PFSK-1 (cell line): ENCODE measurements around the gene BRINP2.

Experiments
- FOXP2 ChIP-seq: optimal IDR thresholded peaks from 2 replicates; pipeline ENCODE3; 2011; ENCODE audit warnings: borderline replicate concordance, control low read depth, inconsistent platforms; ENCODE audit not compliant: insufficient read depth; ENCODE audit errors: extremely low read length, extremely low read depth
- POLR2AphosphoS5 ChIP-seq: IDR thresholded peaks from 2 replicates; pipeline ENCODE4 v1.6.1; 2012; ENCODE audit warnings: low read depth, mild to moderate bottlenecking, control low read depth, low read length, moderate library complexity
- REST ChIP-seq, 2 experiments: IDR thresholded peaks; 2 replicates each; pipeline versions ENCODE4 v1.6.1 to v1.8.0; 2011 to 2012; ENCODE audit warnings: low read depth in 2 of 2, low read length in 2 of 2, control low read depth in 1 of 2, inconsistent platforms in 1 of 2, mild to moderate bottlenecking in 1 of 2, moderate library complexity in 1 of 2; ENCODE audit not compliant: insufficient read depth in 1 of 2
- SIN3A ChIP-seq: IDR thresholded peaks from 2 replicates; pipeline ENCODE4 v1.6.1; 2012; ENCODE audit warnings: mild to moderate bottlenecking, low read length, moderate library complexity, borderline replicate concordance; ENCODE audit not compliant: insufficient read depth
- TAF1 ChIP-seq: IDR thresholded peaks from 2 replicates; pipeline ENCODE4 v1.6.1; 2012; ENCODE audit warnings: low read length, control low read depth, borderline replicate concordance; ENCODE audit not compliant: insufficient read depth

Gene BRINP2

GRCh38 chr1:177246710-177247580 is 76.2 kb downstream of the BRINP2 start:
- TF ChIP-seq FOXP2 (no peak), POLR2AphosphoS5 (no peak)

- TF ChIP-seq REST (IDR thresholded peaks at IDR 0.05; ENCODE audit: insufficient read depth in 1 of 2, low read depth in 2 of 2, low read length in 2 of 2) (no peak), TAF1 (no peak), SIN3A (no peak), POLR2AphosphoS5 (no peak), FOXP2 (no peak)
These were observed 76.9 kb downstream of the BRINP2 start for GRCh38 chr1:177247623-177248176.

- TF ChIP-seq TAF1 (no peak), REST (IDR thresholded peaks at IDR 0.05; ENCODE audit: insufficient read depth in 1 of 2, low read depth in 2 of 2, low read length in 2 of 2) (no peak), FOXP2 (no peak), POLR2AphosphoS5 (no peak), SIN3A (no peak)
These were observed 77.5 kb downstream of the BRINP2 start for GRCh38 chr1:177248258-177248657.

GRCh38 chr1:177249231-177249630 is 78.5 kb downstream of the BRINP2 start:
- TF ChIP-seq REST (IDR thresholded peaks at IDR 0.05; ENCODE audit: insufficient read depth in 1 of 2, low read depth in 2 of 2, low read length in 2 of 2) (no peak), FOXP2 (no peak), SIN3A (no peak), POLR2AphosphoS5 (no peak), TAF1 (no peak)

GRCh38 chr1:177252877-177253276 is 82.1 kb downstream of the BRINP2 start:
- TF ChIP-seq POLR2AphosphoS5, result no peak
- no peak for TF ChIP-seq REST (IDR thresholded peaks at IDR 0.05; ENCODE audit: insufficient read depth in 1 of 2, low read depth in 2 of 2, low read length in 2 of 2)
- no peak for TF ChIP-seq SIN3A
- no peak for TF ChIP-seq FOXP2
- TF ChIP-seq TAF1, result no peak
